Left forelimb (tissue), 1 donor: ENCODE results near the gene AKAP8L.

Source experiments
- DNase-seq: peaks from one replicate; pipeline ENCODE4 v3.0.0-alpha.2; 2018; ENCODE audit warnings: low spot score

AKAP8L gene

GRCh38 chr19:15418579-15419412 is at the start of gene AKAP8L:
Gene AKAP8L (minus strand): TSS chr19:15418988. CDS start chr19:15418923, 65 bp downstream.
- DNase-seq = peak; percentile 98

GRCh38 chr19:15467734-15468214 is 49.0 kb upstream of the AKAP8L start:
- no peak for DNase-seq

- DNase-seq = no peak
These were observed 48.3 kb upstream of the AKAP8L start for GRCh38 chr19:15466851-15467733.

GRCh38 chr19:15464394-15465385 is 45.9 kb upstream of the AKAP8L start, which contains the start of gene RASAL3:
Gene RASAL3 (minus strand): TSS chr19:15464544. CDS start chr19:15464358, 186 bp downstream.
- DNase-seq = no peak

GRCh38 chr19:15463861-15464371 is 45.1 kb upstream of the AKAP8L start:
- DNase-seq = no peak

- no peak for DNase-seq
These were observed 42.9 kb upstream of the AKAP8L start for GRCh38 chr19:15461694-15462093.

GRCh38 chr19:15457701-15458484 is 39.1 kb upstream of the AKAP8L start:
- DNase-seq = no peak

- DNase-seq = no peak
These were observed 38.3 kb upstream of the AKAP8L start for GRCh38 chr19:15456871-15457700.

GRCh38 chr19:15456441-15456840 is 37.7 kb upstream of the AKAP8L start:
- no peak for DNase-seq

- DNase-seq = no peak
These were observed 37.2 kb upstream of the AKAP8L start for GRCh38 chr19:15455996-15456395.

- no peak for DNase-seq
These were observed 35.4 kb upstream of the AKAP8L start for GRCh38 chr19:15453906-15454860.

GRCh38 chr19:15453091-15453578 is 34.3 kb upstream of the AKAP8L start:
- DNase-seq = no peak

GRCh38 chr19:15452111-15453047 is 33.6 kb upstream of the AKAP8L start:
- peak; percentile 87 for DNase-seq

GRCh38 chr19:15450528-15450890 is 31.7 kb upstream of the AKAP8L start:
- DNase-seq = no peak

- peak; percentile 93 for DNase-seq
These were observed 31.1 kb upstream of the AKAP8L start, which contains the start of gene WIZ for GRCh38 chr19:15449620-15450527. Gene WIZ (minus strand): TSS chr19:15449956. CDS start chr19:15448307, 1,649 bp downstream.
